K562 (cell line): Measurements from ENCODE around the gene IL10RB. TPM values are rescaled to one million over a fixed set of nuclear protein-coding genes. Genes with fewer than 3 reads are reported as not detected.
A peak's percentile ranks its signal among the peaks of the same experiment; 100 is the strongest.

Source experiments
- ATAC-seq: fragments of 200-7000 bp; cut with Tn5 transposase; 3 replicates; pipeline ENCODE4 v1.9.1; 2020; ENCODE audit warnings: moderate library complexity
- BruUV-seq: library from RNA; stranded (reverse); fragments of 400-500 nt; replicated peaks from 2 replicates; lab custom pipeline; 2021; lab: Mats Ljungman, UMichigan
- CTCF ChIA-PET: fragments of 300-600 bp; formaldehyde crosslinking; extraction: SDS; loops from one replicate; lab custom pipeline; 2021; ENCODE audit warnings: low intra/inter-chr PET ratio; lab: Yijun Ruan, JAX
- POLR2A ChIA-PET: fragments of 300-600, 350-650 bp; sonication (Branson Sonifier 250); formaldehyde crosslinking; extraction: SDS; loops from one replicate; lab custom pipeline; 2021; ENCODE audit warnings: antibody characterized with exemption, inconsistent platforms; lab: Yijun Ruan, JAX
- DNase-seq, 4 experiments: peaks; one replicate each; pipeline versions ENCODE4 v3.0.0 to v3.0.0-alpha.2; 2011 to 2018; ENCODE audit warnings: low spot score in 3 of 4, mixed read lengths in 3 of 4; ENCODE audit errors: extremely low read depth in 1 of 4
- FAIRE-seq: peaks from 2 replicates; lab custom pipeline; 2011; peaks lifted over from hg19 to GRCh38; lab: Jason Lieb, UNC
- H2AFZ ChIP-seq: 2 replicates; pipeline ENCODE4 v1.6.0; 2011; ENCODE audit warnings: low read depth, low read length, control low read depth, inconsistent platforms
- H3K27ac ChIP-seq: fragments of 200-600 bp; 3 replicates; pipeline ENCODE4 v1.8.0; 2011; ENCODE audit warnings: low read depth, mild to moderate bottlenecking, control low read depth, inconsistent platforms, low read length, moderate library complexity, mixed read lengths; ENCODE audit errors: extremely low read depth
- H3K27me3 ChIP-seq, 2 experiments: fragments of 300-600 bp in 1 of 2; 2 replicates in 1 of 2; 3 replicates in 1 of 2; pipeline versions ENCODE4 v1.6.0 to v1.8.0; 2011; ENCODE audit warnings: inconsistent platforms in 2 of 2, low read length in 2 of 2, mild to moderate bottlenecking in 1 of 2, mixed read lengths in 1 of 2, moderate library complexity in 1 of 2; ENCODE audit not compliant: control insufficient read depth in 2 of 2, insufficient read depth in 2 of 2
- H3K36me3 ChIP-seq: fragments of 300-600 bp; 3 replicates; pipeline ENCODE4 v1.8.0; 2011; ENCODE audit warnings: mild to moderate bottlenecking, low read length, inconsistent platforms; ENCODE audit not compliant: control insufficient read depth, insufficient read depth
- H3K4me1 ChIP-seq, 2 experiments: fragments of 200-600 bp in 1 of 2; replicated peaks in 1 of 2; 2 replicates in 1 of 2; 3 replicates in 1 of 2; pipeline versions ENCODE4 v1.5.1 to v1.8.0; 2011; ENCODE audit warnings: inconsistent platforms in 2 of 2, low read length in 2 of 2, mild to moderate bottlenecking in 1 of 2, mixed read lengths in 1 of 2, moderate library complexity in 1 of 2; ENCODE audit not compliant: control insufficient read depth in 2 of 2, insufficient read depth in 2 of 2
- H3K4me2 ChIP-seq: 2 replicates; pipeline ENCODE4 v1.6.1; 2011; ENCODE audit warnings: low read length, control low read depth, inconsistent platforms, mixed read lengths; ENCODE audit not compliant: insufficient read depth
- H3K4me3 ChIP-seq: fragments of 200-600 bp; sonication (generic), shearing (Covaris generic); 2 replicates; pipeline ENCODE4 v1.5.1; 2016; ENCODE audit warnings: control low read depth, inconsistent platforms
- H3K79me2 ChIP-seq: fragments of 200-600 bp; 3 replicates; pipeline ENCODE4 v1.8.0; 2011; ENCODE audit warnings: low read length, inconsistent platforms; ENCODE audit not compliant: control insufficient read depth, insufficient read depth
- H3K9ac ChIP-seq, 2 experiments: 2 replicates each; pipeline versions ENCODE4 v1.6.0 to v1.6.1; 2011; ENCODE audit warnings: low read depth in 2 of 2, low read length in 2 of 2, control low read depth in 1 of 2, inconsistent platforms in 1 of 2, mild to moderate bottlenecking in 1 of 2, mixed read lengths in 1 of 2; ENCODE audit not compliant: insufficient read depth in 1 of 2
- H3K9me1 ChIP-seq: one replicate; pipeline ENCODE4 v1.6.0; 2011; ENCODE audit warnings: inconsistent platforms, mild to moderate bottlenecking, low read length, moderate library complexity; ENCODE audit not compliant: control insufficient read depth, insufficient read depth
- H3K9me3 ChIP-seq: replicated peaks from 2 replicates; pipeline ENCODE4 v1.5.1; 2011; ENCODE audit warnings: low read depth, low read length, inconsistent platforms; ENCODE audit not compliant: control insufficient read depth, insufficient read depth
- H4K20me1 ChIP-seq: replicated peaks from 2 replicates; pipeline ENCODE4 v1.6.1; 2011; ENCODE audit warnings: low read length, inconsistent platforms, mixed read lengths; ENCODE audit not compliant: control insufficient read depth, insufficient read depth
- MAZ ChIP-seq, 2 experiments: fragments of 450-650 bp in 1 of 2; sonication (generic) in 1 of 2; formaldehyde crosslinking; IDR thresholded peaks in 1 of 2; conservative IDR thresholded peaks in 1 of 2; 2 replicates each; pipeline versions ENCODE4 v1.4.0 to v1.5.0; 2020; ENCODE audit warnings: mild to moderate bottlenecking in 1 of 2, missing genetic modification reagents in 1 of 2
- POLR2G ChIP-seq: fragments of 200-400 bp; formaldehyde crosslinking; IDR thresholded peaks from 2 replicates; pipeline ENCODE4 v1.6.1; 2017; ENCODE audit warnings: low read depth, mild to moderate bottlenecking, antibody characterized with exemption, low read length, moderate library complexity
- ZC3H4 ChIP-seq: sonication (generic); formaldehyde crosslinking; IDR thresholded peaks from 2 replicates; pipeline ENCODE4 v1.9.0; 2021; ENCODE audit warnings: missing genetic modification reagents, borderline replicate concordance
- ZNF282 ChIP-seq: sonication (generic); formaldehyde crosslinking; IDR thresholded peaks from 2 replicates; pipeline ENCODE4 v1.8.1; 2023; ENCODE audit warnings: missing genetic modification reagents
- WGBS: fragments of 100-300 bp; shearing (Covaris generic); methylation state at CpG from one replicate; pipeline ENCODE4 v1.1.6; 2016; ENCODE audit warnings: low coverage, mixed read lengths; ENCODE audit not compliant: insufficient coverage; ENCODE audit errors: missing lambda C conversion rate; 5-methylcytosine and 5-hydroxymethylcytosine counted together
- in situ Hi-C: fragments of 300-500 bp; cut with MboI; formaldehyde crosslinking; loops from 4 replicates; pipeline ENCODE4 v1.15.0; 2018; ENCODE audit warnings: inconsistent platforms, mixed read lengths
- intact Hi-C: fragments of 100-400 bp; cut with micrococcal nuclease; formaldehyde crosslinking; loops from 2 replicates; pipeline ENCODE4 v1.14.2; 2022
- polyA plus RNA-seq, 8 experiments: library from polyadenylated mRNA; depleted of rRNA in 4 of 8; stranded (reverse) in 5 of 8; unstranded in 3 of 8; fragments of >200 nt; fragmentation: Nextera tagmentation in 2 of 8; fragmentation: Illumina TruSeq in 1 of 8; extraction: Ambion mirVana in 2 of 8; extraction: Trizol in 1 of 8; gene quantifications; 2 replicates each; pipeline versions ENCODE4 v1.2.1 to v1.2.3, GENCODE V29; 2011 to 2014; ENCODE audit warnings: inconsistent platforms in 1 of 8, missing spikeins in 1 of 8
- total RNA-seq, 7 experiments: library from RNA; depleted of rRNA in 6 of 7; stranded (reverse); fragments of >200 nt in 6 of 7; fragmentation: Illumina TruSeq in 2 of 7; extraction: Trizol in 2 of 7; gene quantifications; 2 replicates each; pipeline versions ENCODE4 v1.2.1 to v1.2.3, GENCODE V29; 2011 to 2021; ENCODE audit warnings: low replicate concordance in 1 of 7

Gene IL10RB
- total and polyA plus RNA-seq, 9 of the 15 experiments (the other 6 are each of a cell fraction or from before 2014, with no cell fraction given) = 10.9 to 33.8 (median 23.0) TPM

- Histone ChIP-seq H3K36me3 (peaks cover 12% of the 10 kb centered on the region; the same call in 2 of the 3 replicates), H3K4me2 (no peak overlapping the region), H3K79me2 (no peaks in the 10 kb centered on the region), H3K27ac (no peak overlapping the region), H3K9me1 (no peaks in the 10 kb centered on the region), H3K4me1 (peaks cover 6 to 12% of the 10 kb centered on the region in 2 experiments; a peak in 4 of 5 replicates), H3K9ac (0 out of 4 replicates have a peak overlapping the region, but pooled peaks of 1 of the 2 experiments have one; percentile 62), H4K20me1 (no peaks in the 10 kb centered on the region), H3K4me3 (no peak overlapping the region), H3K9me3 (no peaks in the 10 kb centered on the region), H3K27me3 (no peaks in the 10 kb centered on the region), H2AFZ (no peak overlapping the region)
- DNase-seq = no peak
- no TSS peak for BruUV-seq
- CTCF ChIA-PET = no interaction called here
- peak; percentile 40; the same call in 1 of the 2 replicates for TF ChIP-seq POLR2G
- TF ChIP-seq ZC3H4 (CRISPR knock-in tag) = 0 out of 2 replicates have a peak, but pooled peaks have one; percentile 41
- no peak for TF ChIP-seq MAZ (CRISPR knock-in tag; conservative IDR thresholded peaks at IDR 0.05 in 1 of 2, IDR thresholded peaks at IDR 0.05 in 1 of 2)
- TF ChIP-seq ZNF282 (CRISPR knock-in tag) = 0 out of 2 replicates have a peak, but pooled peaks have one; percentile 37
- FAIRE-seq = no peak
- WGBS = 60% methylated on average over 11 of the region's 11 CpGs
- in situ Hi-C loops = no loop called here
- POLR2A ChIA-PET = interaction anchor here (0.7 to 2.2 kb wide), 7 partner anchors 8 to 934 kb away, joined by 3 to 13 read pairs (median 4); partner anchors contain the start of gene IL10RB
- intact Hi-C loops = no loop called here
- no peak; the same call in 1 of the 3 replicates for ATAC-seq
Measured at GRCh38 chr21:33286076-33286475, 19.9 kb downstream of the IL10RB start.
